Osteoblast (primary cell): ENCODE data around the gene TACC2. TPM values are rescaled to one million over a fixed set of nuclear protein-coding genes. Genes with fewer than 3 reads are reported as not detected.

Source experiments
- DNase-seq: peaks from one replicate; pipeline ENCODE4 v3.0.0; 2011; ENCODE audit warnings: low spot score, mixed read lengths; ENCODE audit not compliant: insufficient read length; ENCODE audit errors: missing footprints
- H2AFZ ChIP-seq: 2 replicates; pipeline ENCODE4 v1.6.0; 2011; ENCODE audit warnings: mild to moderate bottlenecking, low read length
- H3K27ac ChIP-seq: 2 replicates; pipeline ENCODE4 v1.5.1; 2011; ENCODE audit warnings: mild to moderate bottlenecking, low read depth, low read length, moderate library complexity
- H3K27me3 ChIP-seq: 2 replicates; pipeline ENCODE4 v1.6.0; 2012; ENCODE audit warnings: mild to moderate bottlenecking, control low read depth, inconsistent platforms, low read length, moderate library complexity; ENCODE audit not compliant: insufficient read depth
- H3K36me3 ChIP-seq: 2 replicates; pipeline ENCODE4 v1.5.1; 2011; ENCODE audit warnings: mild to moderate bottlenecking, low read length, control low read depth, moderate library complexity; ENCODE audit not compliant: insufficient read depth
- H3K4me1 ChIP-seq: 2 replicates; pipeline ENCODE4 v1.5.1; 2011; ENCODE audit warnings: mild to moderate bottlenecking, low read length, control low read depth, moderate library complexity; ENCODE audit not compliant: insufficient read depth
- H3K4me2 ChIP-seq: 2 replicates; pipeline ENCODE4 v1.6.0; 2011; ENCODE audit warnings: mild to moderate bottlenecking, low read length; ENCODE audit not compliant: insufficient read depth
- H3K4me3 ChIP-seq: fragments of 200-600 bp; sonication (generic); 3 replicates; pipeline ENCODE4 v1.5.1; 2012; ENCODE audit warnings: mild to moderate bottlenecking, low read length, inconsistent platforms; ENCODE audit not compliant: insufficient read depth
- H3K79me2 ChIP-seq: 2 replicates; pipeline ENCODE4 v1.6.0; 2012; ENCODE audit warnings: mild to moderate bottlenecking, low read length, control low read depth, inconsistent platforms; ENCODE audit not compliant: insufficient read depth
- H3K9me3 ChIP-seq: 2 replicates; pipeline ENCODE4 v1.5.1; 2011; ENCODE audit warnings: low read depth, low read length, control low read depth
- H4K20me1 ChIP-seq: 2 replicates; pipeline ENCODE4 v1.6.0; 2012; ENCODE audit warnings: mild to moderate bottlenecking, low read length, control low read depth; ENCODE audit not compliant: insufficient read depth
- total RNA-seq: library from RNA; depleted of rRNA; stranded (reverse); fragments of >200 nt; gene quantifications from 2 replicates; pipeline ENCODE4 v1.2.3, GENCODE V29; 2012
- TF ChIP-seq, protein P1 (sequence below): IDR thresholded peaks from 2 replicates; pipeline ENCODE4 v1.5.1; 2011; ENCODE audit warnings: mild to moderate bottlenecking, low read depth, low read length, moderate library complexity; ENCODE audit errors: extremely low read depth

Gene TACC2
- total RNA-seq, 1 donor: 5.8 TPM

DNA sequence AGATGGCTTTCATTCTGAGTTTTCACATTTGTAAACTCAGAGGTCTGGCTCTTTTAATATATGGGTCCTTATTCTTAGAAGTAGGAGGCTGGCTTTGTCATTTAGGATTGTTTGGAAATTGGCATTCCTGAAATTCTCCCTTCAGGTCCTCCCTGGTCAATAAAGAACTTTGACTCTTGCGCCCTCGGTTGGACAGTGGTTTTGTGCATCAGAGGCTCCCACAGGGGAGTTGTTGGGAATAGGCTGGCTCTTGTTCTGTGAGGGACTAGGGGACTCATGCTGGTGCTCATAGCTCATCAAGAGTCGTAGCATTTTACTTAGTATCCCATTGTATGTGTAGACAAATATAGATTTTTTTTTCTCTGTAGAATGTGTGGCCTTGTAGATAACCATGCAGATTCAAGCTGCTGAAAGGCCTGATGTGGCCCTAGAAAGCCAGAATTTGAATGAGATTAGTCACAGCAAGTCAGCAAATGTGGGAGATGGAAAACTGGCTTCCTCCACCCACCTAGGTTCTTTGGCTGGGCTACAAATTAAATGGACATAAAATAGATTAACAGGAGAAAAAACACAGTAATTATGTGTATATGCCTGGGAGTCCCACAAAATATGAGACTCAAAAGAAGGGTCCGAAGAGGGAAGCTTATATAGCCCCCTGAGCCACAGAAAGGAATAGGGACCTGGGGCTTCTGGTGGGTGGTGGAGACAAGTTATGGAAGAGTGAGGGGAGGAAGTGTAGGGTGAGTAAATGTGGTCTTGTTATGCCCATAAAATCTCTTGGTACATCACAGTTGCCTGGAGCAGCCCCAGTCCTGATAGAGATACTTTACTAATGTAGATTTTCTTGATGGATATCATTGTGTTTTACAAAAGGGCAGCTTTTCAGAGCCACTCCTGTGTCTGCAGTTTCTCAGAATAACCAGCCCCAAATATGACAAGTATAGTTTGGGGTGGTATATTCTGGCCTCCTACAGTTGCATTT, 187.6 kb downstream of the TACC2 start:
- H3K4me2 ChIP-seq: no peak overlapping the region
- H3K27me3 ChIP-seq: no peaks in the 10 kb centered on the region
- no peak overlapping the region for H3K4me3 ChIP-seq
- TF ChIP-seq, protein P1, sequence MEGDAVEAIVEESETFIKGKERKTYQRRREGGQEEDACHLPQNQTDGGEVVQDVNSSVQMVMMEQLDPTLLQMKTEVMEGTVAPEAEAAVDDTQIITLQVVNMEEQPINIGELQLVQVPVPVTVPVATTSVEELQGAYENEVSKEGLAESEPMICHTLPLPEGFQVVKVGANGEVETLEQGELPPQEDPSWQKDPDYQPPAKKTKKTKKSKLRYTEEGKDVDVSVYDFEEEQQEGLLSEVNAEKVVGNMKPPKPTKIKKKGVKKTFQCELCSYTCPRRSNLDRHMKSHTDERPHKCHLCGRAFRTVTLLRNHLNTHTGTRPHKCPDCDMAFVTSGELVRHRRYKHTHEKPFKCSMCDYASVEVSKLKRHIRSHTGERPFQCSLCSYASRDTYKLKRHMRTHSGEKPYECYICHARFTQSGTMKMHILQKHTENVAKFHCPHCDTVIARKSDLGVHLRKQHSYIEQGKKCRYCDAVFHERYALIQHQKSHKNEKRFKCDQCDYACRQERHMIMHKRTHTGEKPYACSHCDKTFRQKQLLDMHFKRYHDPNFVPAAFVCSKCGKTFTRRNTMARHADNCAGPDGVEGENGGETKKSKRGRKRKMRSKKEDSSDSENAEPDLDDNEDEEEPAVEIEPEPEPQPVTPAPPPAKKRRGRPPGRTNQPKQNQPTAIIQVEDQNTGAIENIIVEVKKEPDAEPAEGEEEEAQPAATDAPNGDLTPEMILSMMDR: no peak
- H3K36me3 ChIP-seq: no peaks in the 10 kb centered on the region
- peaks cover 17% of the 10 kb centered on the region for H3K4me1 ChIP-seq
- H3K9me3 ChIP-seq: no peaks in the 10 kb centered on the region
- no peaks in the 10 kb centered on the region for H3K79me2 ChIP-seq
- no peak overlapping the region for H3K27ac ChIP-seq
- H2AFZ ChIP-seq: no peak overlapping the region
- peaks cover 4% of the 10 kb centered on the region for H4K20me1 ChIP-seq
- no peak for DNase-seq

DNA sequence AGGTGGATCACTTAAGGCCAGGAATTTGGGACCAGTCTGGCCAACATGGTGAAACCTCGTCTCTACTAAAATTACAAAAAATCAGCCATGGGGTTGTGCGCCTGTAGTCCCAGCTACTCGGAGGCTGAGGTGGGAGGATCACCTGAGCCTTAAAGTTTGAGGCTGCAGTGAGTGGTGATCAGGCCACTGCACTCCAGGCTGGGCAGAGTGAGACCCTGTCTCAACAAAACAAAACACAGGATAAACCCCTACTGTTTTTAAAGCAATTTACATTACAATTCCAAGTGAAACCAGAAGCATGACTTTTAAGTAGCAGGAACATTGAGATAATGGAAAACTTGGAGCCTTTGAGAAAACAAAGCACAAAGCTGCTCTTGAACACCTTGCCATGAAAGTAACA, 189.7 kb downstream of the TACC2 start:
- Histone ChIP-seq H3K27me3 (no peaks in the 10 kb centered on the region), H3K36me3 (no peaks in the 10 kb centered on the region), H3K9me3 (no peaks in the 10 kb centered on the region), H4K20me1 (peaks cover 4% of the 10 kb centered on the region), H2AFZ (no peak overlapping the region), H3K79me2 (peaks cover 4% of the 10 kb centered on the region), H3K4me3 (no peak overlapping the region), H3K4me1 (peaks cover 39% of the 10 kb centered on the region), H3K27ac (no peak overlapping the region), H3K4me2 (no peak overlapping the region)
- TF ChIP-seq, protein P1: no peak
- DNase-seq: no peak

DNA sequence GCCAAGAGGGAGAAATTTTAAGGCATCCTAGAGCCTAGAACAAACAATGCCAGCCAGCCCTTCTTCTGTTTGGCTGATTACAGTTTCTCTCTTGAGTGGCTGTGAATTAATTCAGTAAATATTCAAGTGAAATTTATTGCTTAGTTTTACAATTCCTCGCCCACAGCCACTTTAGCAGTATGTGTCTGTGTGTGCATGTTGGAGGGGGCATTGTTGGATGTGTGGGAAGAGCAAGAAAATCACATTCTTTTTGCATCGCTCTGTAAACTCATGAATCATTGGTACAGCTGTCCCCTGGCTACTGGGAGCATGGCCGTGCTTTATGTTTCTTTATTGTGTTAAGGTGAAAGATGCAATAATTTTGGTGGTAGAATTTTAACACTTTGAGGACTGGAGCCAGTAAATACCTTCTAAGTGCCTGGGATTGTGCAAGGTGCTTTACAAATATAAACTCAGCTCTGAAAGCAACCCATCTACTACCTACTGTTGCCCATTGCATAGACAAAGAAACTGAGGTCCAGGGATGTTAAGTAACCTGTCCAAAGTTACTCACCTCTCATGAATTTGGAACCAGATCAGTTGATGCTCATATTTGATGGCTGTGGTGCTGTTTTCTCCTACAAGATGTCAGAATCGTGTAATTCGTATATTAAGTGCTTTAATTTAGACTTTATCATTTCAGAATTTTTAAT, 192.2 kb downstream of the TACC2 start:
- no peak for DNase-seq
- Histone ChIP-seq H3K4me2 (no peak overlapping the region), H4K20me1 (no peaks in the 10 kb centered on the region), H3K27me3 (no peaks in the 10 kb centered on the region), H3K79me2 (peaks cover 4% of the 10 kb centered on the region), H3K9me3 (no peaks in the 10 kb centered on the region), H3K4me3 (no peak overlapping the region), H3K27ac (no peak overlapping the region), H2AFZ (no peak overlapping the region), H3K36me3 (no peaks in the 10 kb centered on the region), H3K4me1 (peaks cover 40% of the 10 kb centered on the region)
- TF ChIP-seq, protein P1: no peak

DNA sequence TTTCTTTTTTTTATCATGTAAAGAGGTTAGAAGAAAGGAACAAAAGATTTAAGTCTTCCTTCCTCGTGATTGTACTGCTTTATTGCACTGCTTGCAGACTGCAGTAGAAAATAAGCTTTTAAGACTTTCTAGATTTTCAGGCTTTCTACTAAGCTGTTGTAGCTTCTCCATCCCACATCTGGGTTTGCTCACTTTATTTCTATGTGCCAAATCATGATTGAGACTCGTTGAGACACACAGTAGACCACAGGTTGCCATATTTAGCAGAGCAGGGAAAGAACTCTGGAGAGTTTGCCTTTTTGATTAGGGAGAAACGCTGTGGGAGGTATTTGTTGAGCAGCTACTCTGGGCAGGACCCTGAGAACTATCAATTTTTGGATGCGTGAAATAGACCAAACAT, 192.9 kb downstream of the TACC2 start:
- no peak for DNase-seq
- H3K4me2 ChIP-seq: no peak overlapping the region
- no peaks in the 10 kb centered on the region for H3K27me3 ChIP-seq
- H3K9me3 ChIP-seq: no peaks in the 10 kb centered on the region
- no peak overlapping the region for H3K4me3 ChIP-seq
- peaks cover 4% of the 10 kb centered on the region for H3K79me2 ChIP-seq
- H4K20me1 ChIP-seq: no peaks in the 10 kb centered on the region
- peak overlapping the region; percentile 55 for H3K27ac ChIP-seq
- no peaks in the 10 kb centered on the region for H3K36me3 ChIP-seq
- TF ChIP-seq, protein P1: no peak
- H3K4me1 ChIP-seq: peaks cover 34% of the 10 kb centered on the region
- no peak overlapping the region for H2AFZ ChIP-seq
